GM19372 (cell line): ENCODE data around the gene SCGB1D2.
"Not testable (repeated sequence)": the region's sequence is repeated elsewhere in the genome, so short reads cannot be mapped to it uniquely, and the experiment has no call there.

Source experiments
- ATAC-seq: cut with Tn5 transposase; IDR thresholded peaks from one replicate; pipeline ENCODE4 v1.9.1; 2021; ENCODE audit warnings: mild to moderate bottlenecking, low read depth, moderate library complexity; ENCODE audit not compliant: unreplicated experiment

The SCGB1D2 gene, protein sequence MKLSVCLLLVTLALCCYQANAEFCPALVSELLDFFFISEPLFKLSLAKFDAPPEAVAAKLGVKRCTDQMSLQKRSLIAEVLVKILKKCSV

GRCh38 chr11:62242021-62242420 is at the start of gene SCGB1D2:
SCGB1D2 (plus strand) TSS chr11:62242239; CDS start chr11:62242308, 69 bp downstream.
- ATAC-seq = no peak

DNA sequence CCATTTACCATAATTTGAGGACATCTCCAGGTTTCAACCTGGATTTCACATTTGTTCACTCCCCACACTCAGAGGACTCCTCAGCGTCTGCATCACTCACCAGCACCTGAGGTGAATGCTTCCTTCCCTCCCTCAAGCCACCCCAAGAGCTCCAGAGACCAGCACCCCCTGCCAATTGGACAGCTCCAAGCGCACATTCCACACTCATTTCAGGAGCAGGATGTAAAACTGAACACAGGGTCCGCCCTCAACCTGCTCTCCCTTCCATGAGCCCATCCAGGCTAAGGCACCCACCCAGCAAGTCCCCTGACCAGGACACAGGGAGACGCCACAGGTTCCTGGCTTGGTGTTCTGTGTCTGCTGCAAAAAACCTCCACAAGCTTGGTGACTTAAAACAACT is 48.1 kb upstream of the SCGB1D2 start:
- no peak for ATAC-seq

DNA sequence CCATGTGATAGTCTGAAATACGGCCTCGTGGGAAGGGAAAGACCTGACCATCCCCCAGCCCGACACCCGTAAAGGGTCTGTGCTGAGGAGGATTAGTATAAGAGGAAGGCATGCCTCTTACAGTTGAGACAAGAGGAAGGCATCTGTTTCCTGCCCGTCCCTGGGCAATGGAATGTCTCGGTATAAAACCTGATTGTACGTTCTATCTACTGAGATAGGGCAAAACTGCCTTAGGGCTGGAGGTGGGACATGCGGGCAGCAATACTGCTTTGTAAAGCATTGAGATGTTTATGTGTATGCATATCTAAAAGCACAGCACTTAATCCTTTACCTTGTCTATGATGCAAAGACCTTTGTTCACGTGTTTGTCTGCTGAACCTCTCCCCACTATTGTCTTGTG is 47.0 kb upstream of the SCGB1D2 start:
- ATAC-seq = not testable (repeated sequence)

DNA sequence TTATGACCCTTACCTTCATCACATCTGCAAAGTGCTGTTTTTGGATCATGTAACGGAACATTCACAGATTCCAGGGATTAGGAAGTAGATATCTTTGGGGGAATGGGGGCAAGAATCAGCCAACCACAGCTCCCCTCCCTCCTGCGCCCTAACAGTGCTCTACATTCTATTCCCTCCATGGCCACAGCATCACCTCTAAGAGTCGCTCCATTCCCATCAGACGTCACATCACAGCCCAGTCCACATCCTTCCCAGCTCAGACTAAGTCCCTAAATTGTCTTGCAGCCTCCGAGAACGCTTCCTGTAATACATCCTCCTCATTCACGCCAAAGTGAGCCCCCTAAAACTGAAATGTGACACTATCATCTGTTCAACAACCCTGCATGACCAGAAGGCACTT is 46.1 kb upstream of the SCGB1D2 start:
- no peak for ATAC-seq

DNA sequence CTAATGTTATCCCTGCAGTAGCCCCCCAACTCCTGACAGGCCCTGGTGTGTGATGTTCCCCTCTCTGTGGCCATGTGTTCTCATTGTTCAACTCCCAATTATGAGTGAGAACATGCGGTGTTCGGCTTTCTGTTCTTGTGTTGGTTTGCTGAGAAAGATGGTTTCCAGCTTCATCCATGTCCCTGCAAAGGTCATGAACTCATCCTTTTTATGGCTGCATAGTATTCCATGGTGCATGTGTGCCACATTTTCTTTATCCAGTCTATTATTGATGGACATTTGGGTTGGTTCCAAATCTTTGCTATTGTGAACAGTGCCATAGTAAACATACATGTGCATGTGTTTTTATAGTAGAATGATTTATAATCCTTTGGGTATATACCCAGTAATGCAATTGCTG is 44.6 kb upstream of the SCGB1D2 start:
- not testable (repeated sequence) for ATAC-seq

DNA sequence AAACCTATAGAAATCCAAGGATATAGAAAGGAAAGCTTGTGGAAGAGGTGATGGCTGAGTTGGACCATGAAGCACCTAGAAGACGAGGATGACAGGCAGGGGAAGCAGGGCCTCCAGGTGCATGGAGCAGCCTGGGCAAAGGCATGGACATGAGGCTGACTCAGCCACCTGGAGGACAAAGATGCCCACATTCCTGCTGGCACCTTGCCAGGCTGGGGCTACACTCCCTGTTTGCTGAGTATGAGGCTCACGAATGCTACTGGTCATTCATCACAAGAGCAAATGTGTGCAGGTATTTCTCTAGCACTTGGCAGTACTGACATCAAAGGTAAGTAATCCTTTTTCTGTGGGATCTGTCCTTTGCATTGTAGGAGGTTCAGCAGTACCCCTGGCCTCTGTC is 40.7 kb upstream of the SCGB1D2 start:
- no peak for ATAC-seq

- no peak for ATAC-seq
Observed at GRCh38 chr11:62202910-62203309, 39.1 kb upstream of the SCGB1D2 start.

- no peak for ATAC-seq
Observed at GRCh38 chr11:62204430-62204829, 37.6 kb upstream of the SCGB1D2 start.

GRCh38 chr11:62205441-62205840 is 36.6 kb upstream of the SCGB1D2 start:
- no peak for ATAC-seq

DNA sequence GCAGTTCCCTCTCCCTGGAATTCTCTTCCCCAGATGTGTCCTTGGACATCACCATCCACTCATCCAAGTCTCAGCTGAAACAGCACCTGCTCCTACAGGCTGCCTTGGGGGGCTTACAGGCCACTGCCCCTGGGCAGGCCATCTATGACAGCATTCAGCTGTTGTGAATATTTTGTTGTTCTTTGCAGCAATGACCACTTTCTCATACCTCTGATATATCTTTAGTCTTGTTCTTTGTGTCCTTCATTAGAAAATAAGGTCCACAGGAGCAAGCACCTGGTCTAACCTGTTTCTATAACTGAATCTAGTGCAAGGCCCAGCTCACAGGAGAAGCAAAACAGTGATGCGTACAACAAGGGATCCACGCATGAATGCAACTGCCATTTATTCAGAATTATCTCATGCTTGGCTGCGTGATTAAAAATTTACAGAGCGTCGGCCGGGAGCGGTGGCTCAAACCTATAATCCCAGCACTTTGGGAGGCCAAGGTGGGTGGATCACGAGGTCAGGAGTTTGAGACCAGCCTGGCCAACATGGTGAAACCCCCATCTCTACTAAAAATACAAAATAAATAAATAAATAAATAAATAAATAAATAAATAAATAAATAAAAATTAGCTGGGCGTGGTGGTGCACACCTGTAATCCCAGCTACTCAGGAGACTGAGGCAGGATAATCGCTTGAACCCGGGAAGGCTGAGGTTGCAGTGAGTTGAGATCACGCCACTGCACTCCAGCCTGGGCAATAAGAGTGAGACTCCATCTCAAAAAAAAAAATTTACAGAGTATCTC is 35.6 kb upstream of the SCGB1D2 start:
- ATAC-seq = not testable (repeated sequence)

- ATAC-seq = no peak
Observed at GRCh38 chr11:62208785-62209144, 33.3 kb upstream of the SCGB1D2 start.

GRCh38 chr11:62217191-62217748 is 24.8 kb upstream of the SCGB1D2 start:
- ATAC-seq = no peak

GRCh38 chr11:62221498-62221897 is 20.5 kb upstream of the SCGB1D2 start:
- ATAC-seq = no peak

GRCh38 chr11:62223095-62223494 is 18.9 kb upstream of the SCGB1D2 start:
- no peak for ATAC-seq

- no peak for ATAC-seq
Observed at GRCh38 chr11:62233730-62234129, 8.3 kb upstream of the SCGB1D2 start.

- ATAC-seq = no peak
Observed at GRCh38 chr11:62236187-62236586, 5.9 kb upstream of the SCGB1D2 start.

GRCh38 chr11:62237499-62237898 is 4.5 kb upstream of the SCGB1D2 start:
- no peak for ATAC-seq

DNA sequence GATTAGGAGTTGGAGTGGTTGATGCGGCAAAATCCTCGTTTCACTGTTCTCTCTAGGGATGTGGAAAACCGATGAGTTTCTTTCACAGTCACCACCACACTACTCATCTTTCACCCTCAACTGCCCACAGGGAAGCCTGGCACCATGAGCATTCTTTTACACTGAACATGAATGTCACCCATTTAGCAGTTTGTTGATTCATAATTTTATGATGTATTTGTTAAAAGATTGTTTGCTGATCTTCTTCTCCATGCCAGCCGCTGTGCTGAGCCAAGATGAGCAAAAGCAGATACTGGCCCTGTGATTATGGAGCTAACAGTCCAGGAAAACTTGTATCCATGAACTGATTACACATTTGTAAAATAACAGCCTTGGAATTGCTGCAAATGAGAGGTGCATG is 3.9 kb upstream of the SCGB1D2 start:
- no peak for ATAC-seq

- ATAC-seq = no peak
Observed at GRCh38 chr11:62241095-62241494, 944 bp upstream of the SCGB1D2 start.

DNA sequence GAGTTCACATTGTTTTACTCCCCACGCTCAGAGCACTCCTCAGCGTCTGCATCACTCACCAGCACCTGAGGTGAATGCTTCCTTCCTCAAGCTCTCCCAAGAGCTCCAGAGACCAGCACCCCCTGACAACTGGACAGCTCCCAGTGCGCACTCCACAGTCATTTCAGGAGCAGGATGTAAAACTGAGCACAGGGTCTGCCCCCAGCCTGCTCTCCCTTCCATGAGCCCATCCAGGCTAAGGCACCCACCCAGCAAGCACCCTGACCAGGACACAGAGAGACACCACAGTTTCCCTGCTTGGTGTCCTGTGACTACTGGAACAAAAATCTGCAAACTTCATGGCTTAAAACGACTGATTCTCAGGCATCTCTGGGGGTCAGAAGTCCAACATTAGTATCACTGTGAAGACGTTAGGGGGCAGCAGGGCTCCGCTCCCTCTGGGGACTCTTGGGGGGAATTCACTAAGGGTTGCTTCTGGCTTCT is 3.3 kb downstream of the SCGB1D2 start:
- no peak for ATAC-seq

GRCh38 chr11:62251698-62252097 is 9.7 kb downstream of the SCGB1D2 start:
- ATAC-seq = no peak

DNA sequence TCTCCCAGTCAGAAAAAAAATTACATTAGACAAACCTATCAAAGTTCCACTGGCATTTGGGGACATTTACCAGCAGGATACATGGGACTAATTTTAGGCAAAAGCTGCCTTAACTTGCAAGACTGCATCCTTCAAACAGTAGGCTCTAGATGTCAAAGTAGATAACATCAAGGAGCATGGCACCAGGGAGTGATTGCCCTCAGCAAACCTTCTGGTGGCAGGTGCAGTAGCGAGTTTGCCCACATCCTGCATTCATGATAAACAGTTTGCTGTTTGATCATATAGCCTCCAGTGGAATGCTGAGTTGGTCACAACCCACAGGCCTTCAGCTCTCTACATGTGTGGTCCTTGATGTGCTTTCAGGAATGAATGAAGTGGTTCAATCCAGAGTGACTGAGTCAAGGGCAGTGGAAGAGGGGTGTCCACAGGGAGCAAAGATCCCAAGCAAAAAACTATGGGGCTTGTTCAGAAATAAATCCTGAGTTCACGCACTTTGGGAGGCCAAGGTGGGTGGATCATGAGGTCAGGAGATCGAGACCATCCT is 12.0 kb downstream of the SCGB1D2 start:
- ATAC-seq = no peak
